Panc1 (cell line): ENCODE measurements around the gene SCAF8. TPM values are rescaled to one million over a fixed set of nuclear protein-coding genes. Genes with fewer than 3 reads are reported as not detected.

ENCODE experiments used
- ATAC-seq: fragments of 200-7000 bp; cut with Tn5 transposase; 2 replicates; pipeline ENCODE4 v1.9.1; 2020; ENCODE audit warnings: mild to moderate bottlenecking, moderate library complexity
- BruUV-seq: library from RNA; stranded (reverse); fragments of 400-500 nt; replicated peaks from 2 replicates; lab custom pipeline; 2021; lab: Mats Ljungman, UMichigan
- CTCF ChIA-PET: fragments of 300-600 bp; sonication (Branson Sonifier 250); formaldehyde crosslinking; loops from one replicate; lab custom pipeline; 2022; ENCODE audit warnings: antibody characterized with exemption; lab: Charles Lee
- POLR2A ChIA-PET: fragments of 300-600 bp; sonication (Branson Sonifier 250); formaldehyde crosslinking; loops from one replicate; lab custom pipeline; 2022; ENCODE audit warnings: antibody characterized with exemption; lab: Charles Lee
- DNase-seq: peaks from one replicate; pipeline ENCODE4 v3.0.0-alpha.2; 2010; ENCODE audit warnings: low read depth, low spot score
- H3K27ac ChIP-seq: 2 replicates; pipeline ENCODE4 v1.5.1; 2011; ENCODE audit warnings: mild to moderate bottlenecking, low read length, inconsistent platforms
- H3K27me3 ChIP-seq: fragments of 200-500 bp; sonication (Bioruptor generic); 2 replicates; pipeline ENCODE4 v1.6.0; 2014; ENCODE audit warnings: low read length, inconsistent platforms; ENCODE audit not compliant: control insufficient read depth, insufficient read depth
- H3K36me3 ChIP-seq: fragments of 200-500 bp; sonication (Bioruptor generic); 2 replicates; pipeline ENCODE4 v1.5.1; 2014; ENCODE audit warnings: inconsistent platforms, mild to moderate bottlenecking, low read length, moderate library complexity; ENCODE audit not compliant: control insufficient read depth, insufficient read depth
- H3K4me1 ChIP-seq: 2 replicates; pipeline ENCODE4 v1.5.1; 2011; ENCODE audit warnings: inconsistent platforms, mild to moderate bottlenecking, low read length, moderate library complexity; ENCODE audit not compliant: control insufficient read depth, insufficient read depth
- H3K4me3 ChIP-seq, 2 experiments: 2 replicates each; pipeline ENCODE4 v1.5.1; 2011 to 2012; ENCODE audit warnings: low read depth in 2 of 2, low read length in 2 of 2, mild to moderate bottlenecking in 2 of 2, inconsistent platforms in 1 of 2, moderate library complexity in 1 of 2
- H3K9me3 ChIP-seq: fragments of 200-500 bp; sonication (Bioruptor generic); 2 replicates; pipeline ENCODE4 v1.5.1; 2014; ENCODE audit warnings: low read depth, mild to moderate bottlenecking, inconsistent platforms, low read length, moderate library complexity; ENCODE audit not compliant: control insufficient read depth, insufficient read depth
- POLR2AphosphoS5 ChIP-seq: IDR thresholded peaks from 2 replicates; pipeline ENCODE4 v1.6.1; 2012; ENCODE audit warnings: mild to moderate bottlenecking, low read depth, low read length, moderate library complexity
- REST ChIP-seq, 2 experiments: IDR thresholded peaks; 2 replicates each; pipeline ENCODE4 v1.6.1; 2011 to 2012; ENCODE audit warnings: low read depth in 2 of 2, control low read depth in 1 of 2, low read length in 1 of 2, mild to moderate bottlenecking in 1 of 2, moderate library complexity in 1 of 2; ENCODE audit not compliant: insufficient read depth in 1 of 2
- SIN3A ChIP-seq: IDR thresholded peaks from 2 replicates; pipeline ENCODE4 v1.6.1; 2012; ENCODE audit warnings: low read depth, mild to moderate bottlenecking, low read length, moderate library complexity, borderline replicate concordance; ENCODE audit not compliant: insufficient read depth
- TCF7L2 ChIP-seq: IDR thresholded peaks from 2 replicates; pipeline ENCODE4 v1.6.1; 2011; ENCODE audit warnings: mild to moderate bottlenecking, low read depth, low read length, inconsistent platforms
- in situ Hi-C: cut with HindIII; loops from 2 replicates; pipeline ENCODE4 v1.10.0; 2016; ENCODE audit warnings: low sequenced_read_pairs, low pct_unique_long_range_greater_than_20kb
- intact Hi-C: fragments of 100-400 bp; cut with micrococcal nuclease; formaldehyde crosslinking; loops from one replicate; pipeline ENCODE4 v1.10.0; 2022; ENCODE audit not compliant: unreplicated experiment
- total RNA-seq: library from RNA; stranded (reverse); gene quantifications from one replicate; pipeline ENCODE4 v1.2.1, GENCODE V29; 2021; ENCODE audit not compliant: unreplicated experiment
- TF ChIP-seq, protein P1 (sequence below): fragments of 450-650 bp; IDR thresholded peaks from 2 replicates; pipeline ENCODE4 v1.5.1; 2017; ENCODE audit warnings: mild to moderate bottlenecking

The SCAF8 gene
- total RNA-seq, 1 experiment from 2014 or later, result 38.9 TPM

DNA sequence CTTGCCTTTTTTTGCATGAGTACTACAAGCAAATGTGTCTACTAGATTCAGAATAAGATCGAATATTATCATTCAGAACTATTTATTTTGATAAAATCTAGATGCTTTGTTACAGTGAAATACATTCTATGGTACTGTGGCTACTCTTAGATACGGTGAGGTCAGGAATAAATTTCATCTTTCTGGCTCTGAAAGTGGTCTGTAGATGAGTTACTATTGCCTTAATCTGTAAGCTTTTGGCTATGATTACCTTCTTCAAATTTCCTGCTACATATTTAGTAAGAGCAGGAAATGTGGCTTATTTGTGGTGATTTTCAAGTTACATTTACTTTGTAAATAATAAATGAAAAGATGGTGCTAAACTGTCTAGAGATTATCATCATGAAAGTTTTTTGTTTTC is 50.0 kb downstream of the SCAF8 start:
- no TSS peak for BruUV-seq
- Histone ChIP-seq H3K9me3 (no peaks in the 10 kb centered on the region), H3K27ac (no peak overlapping the region), H3K36me3 (no peaks in the 10 kb centered on the region), H3K4me3 (no peak overlapping the region), H3K4me1 (no peaks in the 10 kb centered on the region), H3K27me3 (no peaks in the 10 kb centered on the region)
- intact Hi-C loops (no loop called here), in situ Hi-C loops (no loop called here)
- ATAC-seq (no peak), DNase-seq (no peak)
- TF ChIP-seq TCF7L2 (no peak), SIN3A (no peak), POLR2AphosphoS5 (no peak), REST (IDR thresholded peaks at IDR 0.05; ENCODE audit: insufficient read depth in 1 of 2, low read depth in 2 of 2, low read length in 1 of 2) (no peak)
- TF ChIP-seq, protein P1, sequence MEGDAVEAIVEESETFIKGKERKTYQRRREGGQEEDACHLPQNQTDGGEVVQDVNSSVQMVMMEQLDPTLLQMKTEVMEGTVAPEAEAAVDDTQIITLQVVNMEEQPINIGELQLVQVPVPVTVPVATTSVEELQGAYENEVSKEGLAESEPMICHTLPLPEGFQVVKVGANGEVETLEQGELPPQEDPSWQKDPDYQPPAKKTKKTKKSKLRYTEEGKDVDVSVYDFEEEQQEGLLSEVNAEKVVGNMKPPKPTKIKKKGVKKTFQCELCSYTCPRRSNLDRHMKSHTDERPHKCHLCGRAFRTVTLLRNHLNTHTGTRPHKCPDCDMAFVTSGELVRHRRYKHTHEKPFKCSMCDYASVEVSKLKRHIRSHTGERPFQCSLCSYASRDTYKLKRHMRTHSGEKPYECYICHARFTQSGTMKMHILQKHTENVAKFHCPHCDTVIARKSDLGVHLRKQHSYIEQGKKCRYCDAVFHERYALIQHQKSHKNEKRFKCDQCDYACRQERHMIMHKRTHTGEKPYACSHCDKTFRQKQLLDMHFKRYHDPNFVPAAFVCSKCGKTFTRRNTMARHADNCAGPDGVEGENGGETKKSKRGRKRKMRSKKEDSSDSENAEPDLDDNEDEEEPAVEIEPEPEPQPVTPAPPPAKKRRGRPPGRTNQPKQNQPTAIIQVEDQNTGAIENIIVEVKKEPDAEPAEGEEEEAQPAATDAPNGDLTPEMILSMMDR, result no peak
- CTCF ChIA-PET, result no interaction called here
- POLR2A ChIA-PET, result no interaction called here

DNA sequence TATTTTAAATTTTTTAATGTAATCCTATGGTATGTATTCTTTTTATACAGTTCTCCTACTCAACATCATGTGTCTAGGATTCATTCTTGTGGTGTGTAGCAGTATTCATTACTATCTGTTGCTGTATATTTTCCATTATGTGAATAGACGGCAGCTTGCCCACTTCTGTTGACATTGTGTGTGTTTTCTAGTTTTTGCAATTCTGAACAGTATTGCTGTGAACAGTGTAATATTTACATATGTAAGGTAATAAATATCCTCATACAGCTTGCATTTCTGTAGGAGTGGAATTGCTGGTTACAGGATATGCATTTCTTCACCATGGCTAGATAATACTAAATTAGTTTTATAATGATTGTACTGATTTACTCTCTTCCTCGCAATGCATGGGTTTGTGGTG is 51.9 kb downstream of the SCAF8 start:
- Histone ChIP-seq H3K4me3 (no peak overlapping the region), H3K27ac (no peak overlapping the region), H3K9me3 (no peaks in the 10 kb centered on the region), H3K4me1 (no peaks in the 10 kb centered on the region), H3K36me3 (peaks cover 4% of the 10 kb centered on the region; the same call in 1 of the 2 replicates), H3K27me3 (no peaks in the 10 kb centered on the region)
- no peak for TF ChIP-seq TCF7L2
- TF ChIP-seq REST (IDR thresholded peaks at IDR 0.05; ENCODE audit: insufficient read depth in 1 of 2, low read depth in 2 of 2, low read length in 1 of 2), result no peak
- TF ChIP-seq, protein P1, result no peak
- no peak for TF ChIP-seq SIN3A
- no peak for TF ChIP-seq POLR2AphosphoS5
- ATAC-seq (no peak), DNase-seq (no peak)
- no TSS peak for BruUV-seq
- ChIA-PET CTCF (no interaction called here), POLR2A (interaction anchor here (0.5 kb wide), 1 partner anchor 60 kb away, joined by 3 read pairs; no protein-coding TSS in a partner anchor)
- in situ Hi-C loops, result no loop called here
- intact Hi-C loops, result no loop called here
